ENCODE results near the gene LCP1.
"Not testable (repeated sequence)": the region's sequence is repeated elsewhere in the genome, so short reads cannot be mapped to it uniquely, and the experiment has no call there.

Gene LCP1, protein sequence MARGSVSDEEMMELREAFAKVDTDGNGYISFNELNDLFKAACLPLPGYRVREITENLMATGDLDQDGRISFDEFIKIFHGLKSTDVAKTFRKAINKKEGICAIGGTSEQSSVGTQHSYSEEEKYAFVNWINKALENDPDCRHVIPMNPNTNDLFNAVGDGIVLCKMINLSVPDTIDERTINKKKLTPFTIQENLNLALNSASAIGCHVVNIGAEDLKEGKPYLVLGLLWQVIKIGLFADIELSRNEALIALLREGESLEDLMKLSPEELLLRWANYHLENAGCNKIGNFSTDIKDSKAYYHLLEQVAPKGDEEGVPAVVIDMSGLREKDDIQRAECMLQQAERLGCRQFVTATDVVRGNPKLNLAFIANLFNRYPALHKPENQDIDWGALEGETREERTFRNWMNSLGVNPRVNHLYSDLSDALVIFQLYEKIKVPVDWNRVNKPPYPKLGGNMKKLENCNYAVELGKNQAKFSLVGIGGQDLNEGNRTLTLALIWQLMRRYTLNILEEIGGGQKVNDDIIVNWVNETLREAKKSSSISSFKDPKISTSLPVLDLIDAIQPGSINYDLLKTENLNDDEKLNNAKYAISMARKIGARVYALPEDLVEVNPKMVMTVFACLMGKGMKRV

DNA sequence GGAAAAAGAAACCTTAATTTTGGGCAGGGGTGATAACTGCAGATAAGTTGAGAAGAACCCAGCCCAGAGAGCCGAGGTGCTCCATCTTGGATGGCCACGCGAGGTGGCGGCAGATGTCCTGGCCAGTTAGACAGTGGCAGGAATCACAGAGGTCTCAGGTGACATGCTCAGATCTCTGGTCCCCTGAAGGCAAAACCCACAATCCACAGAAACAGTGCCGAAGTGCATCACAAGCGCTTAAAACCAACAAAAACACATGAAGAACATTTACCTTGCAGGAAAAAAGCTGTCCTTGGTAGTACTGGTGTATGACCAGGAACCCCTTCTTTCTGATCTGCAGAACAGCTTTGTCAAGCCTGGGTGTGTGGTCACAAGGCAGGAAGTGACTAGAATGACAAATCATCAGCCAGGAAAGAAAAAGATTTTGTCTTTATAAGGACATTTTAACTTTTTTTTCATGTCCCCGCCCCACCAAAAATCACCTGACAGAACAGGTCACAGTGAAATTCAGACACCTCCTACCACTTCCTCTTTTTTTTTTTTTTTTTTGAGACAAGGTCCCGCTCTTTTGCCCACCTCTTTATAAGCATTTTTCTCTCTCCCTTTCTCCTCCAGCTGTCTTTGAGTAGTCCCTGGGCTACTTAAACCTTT lies at the start of gene LCP1:
TSS of gene LCP1 (minus strand) at position 338 of the 651 bp plus-strand sequence. CDS start 22,515 bp downstream, outside the sequence.
- no peaks in the 10 kb centered on the region for H3K9me3 ChIP-seq (ENCODE audit: severe bottlenecking)
- H3K4me1 ChIP-seq (ENCODE audit: insufficient read depth, poor library complexity, severe bottlenecking) = peaks cover 3% of the 10 kb centered on the region
- TF ChIP-seq, protein P1, sequence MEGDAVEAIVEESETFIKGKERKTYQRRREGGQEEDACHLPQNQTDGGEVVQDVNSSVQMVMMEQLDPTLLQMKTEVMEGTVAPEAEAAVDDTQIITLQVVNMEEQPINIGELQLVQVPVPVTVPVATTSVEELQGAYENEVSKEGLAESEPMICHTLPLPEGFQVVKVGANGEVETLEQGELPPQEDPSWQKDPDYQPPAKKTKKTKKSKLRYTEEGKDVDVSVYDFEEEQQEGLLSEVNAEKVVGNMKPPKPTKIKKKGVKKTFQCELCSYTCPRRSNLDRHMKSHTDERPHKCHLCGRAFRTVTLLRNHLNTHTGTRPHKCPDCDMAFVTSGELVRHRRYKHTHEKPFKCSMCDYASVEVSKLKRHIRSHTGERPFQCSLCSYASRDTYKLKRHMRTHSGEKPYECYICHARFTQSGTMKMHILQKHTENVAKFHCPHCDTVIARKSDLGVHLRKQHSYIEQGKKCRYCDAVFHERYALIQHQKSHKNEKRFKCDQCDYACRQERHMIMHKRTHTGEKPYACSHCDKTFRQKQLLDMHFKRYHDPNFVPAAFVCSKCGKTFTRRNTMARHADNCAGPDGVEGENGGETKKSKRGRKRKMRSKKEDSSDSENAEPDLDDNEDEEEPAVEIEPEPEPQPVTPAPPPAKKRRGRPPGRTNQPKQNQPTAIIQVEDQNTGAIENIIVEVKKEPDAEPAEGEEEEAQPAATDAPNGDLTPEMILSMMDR (IDR thresholded peaks at IDR 0.05; ENCODE audit: poor library complexity, severe bottlenecking) = no peak
- H3K27ac ChIP-seq (ENCODE audit: poor library complexity, severe bottlenecking) = peak within 1 kb of the TSS; percentile 25
- no peaks in the 10 kb centered on the region for H3K36me3 ChIP-seq (ENCODE audit: low read depth)
- peak within 1 kb of the TSS; percentile 13 for H3K4me3 ChIP-seq (ENCODE audit: severe bottlenecking)
- ATAC-seq (ENCODE audit: low read depth) (peak; percentile 51; the same call in 2 of the 3 replicates), DNase-seq (ENCODE audit: low spot score) (no peak)
- no peaks in the 10 kb centered on the region for H3K27me3 ChIP-seq (ENCODE audit: insufficient read depth, poor library complexity, severe bottlenecking)

DNA sequence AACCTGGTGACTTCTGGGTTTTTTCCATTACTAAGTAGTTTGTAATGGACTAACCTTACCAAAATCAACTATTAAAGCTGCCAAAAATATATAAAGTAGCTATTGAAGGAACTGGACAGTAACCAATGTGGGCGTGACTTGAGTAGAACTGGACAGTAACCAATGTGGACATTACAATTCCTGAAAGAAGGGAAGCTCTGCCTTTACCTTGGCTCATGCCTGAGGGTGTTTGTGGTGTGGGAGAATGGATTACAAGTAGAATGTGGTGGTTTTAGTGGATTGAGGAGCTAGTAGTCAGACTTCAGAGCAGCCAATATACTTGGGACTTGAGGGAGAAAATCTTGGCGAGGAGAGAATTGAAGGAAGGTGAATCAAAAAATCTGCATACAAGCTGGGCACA lies 47.3 kb upstream of the LCP1 start:
- Histone ChIP-seq H3K36me3 (ENCODE audit: low read depth) (no peaks in the 10 kb centered on the region), H3K27ac (ENCODE audit: poor library complexity, severe bottlenecking) (no peak overlapping the region), H3K27me3 (ENCODE audit: insufficient read depth, poor library complexity, severe bottlenecking) (no peaks in the 10 kb centered on the region), H3K9me3 (ENCODE audit: severe bottlenecking) (no peaks in the 10 kb centered on the region), H3K4me3 (ENCODE audit: severe bottlenecking) (no peak overlapping the region), H3K4me1 (ENCODE audit: insufficient read depth, poor library complexity, severe bottlenecking) (no peaks in the 10 kb centered on the region)
- ATAC-seq (ENCODE audit: low read depth) (no peak), DNase-seq (ENCODE audit: low spot score) (no peak)
- TF ChIP-seq, protein P1 (IDR thresholded peaks at IDR 0.05; ENCODE audit: poor library complexity, severe bottlenecking) = no peak

DNA sequence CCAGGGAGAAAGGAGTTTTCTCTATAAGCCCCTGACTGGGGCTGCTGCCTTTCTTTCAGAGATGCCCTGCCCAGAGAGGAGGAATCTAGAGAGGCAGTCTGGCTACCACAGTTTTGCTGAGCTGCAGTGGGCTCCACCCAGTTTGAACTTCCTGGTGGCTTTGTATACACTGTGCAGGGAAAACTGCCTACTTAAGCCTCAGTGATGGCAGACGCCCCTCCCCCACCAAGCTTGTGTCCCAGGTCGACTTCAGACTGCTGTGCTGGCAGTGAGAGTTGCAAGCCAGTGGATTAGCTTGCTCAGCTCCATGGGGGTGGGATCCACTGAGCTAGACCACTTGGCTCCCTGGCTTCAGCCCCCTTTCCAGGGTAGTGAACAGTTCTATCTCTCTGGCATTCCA lies 38.3 kb upstream of the LCP1 start:
- H3K4me3 ChIP-seq (ENCODE audit: severe bottlenecking); ATAC-seq (ENCODE audit: low read depth); H3K9me3 ChIP-seq (ENCODE audit: severe bottlenecking); H3K4me1 ChIP-seq (ENCODE audit: insufficient read depth, poor library complexity, severe bottlenecking); H3K27ac ChIP-seq (ENCODE audit: poor library complexity, severe bottlenecking); H3K27me3 ChIP-seq (ENCODE audit: insufficient read depth, poor library complexity, severe bottlenecking); DNase-seq (ENCODE audit: low spot score); H3K36me3 ChIP-seq (ENCODE audit: low read depth): not testable (repeated sequence)

DNA sequence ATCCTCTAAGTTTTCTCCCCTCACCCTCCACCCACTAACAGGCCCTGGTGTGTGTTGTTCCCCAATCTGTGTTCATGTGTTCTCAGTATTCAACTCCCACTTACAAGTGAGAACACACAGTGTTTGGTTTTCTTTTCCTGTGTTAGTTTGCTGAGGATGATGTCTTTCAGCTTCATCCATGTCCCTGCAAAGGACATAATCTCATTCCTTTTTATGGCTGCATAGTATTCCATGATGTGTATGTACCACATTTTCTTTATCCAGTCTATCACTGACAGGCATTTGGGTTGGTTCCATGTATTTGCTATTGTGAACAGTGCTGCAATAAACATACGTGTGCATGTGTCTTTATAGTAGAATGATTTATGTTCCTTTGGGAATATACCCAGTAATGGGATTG lies 32.8 kb upstream of the LCP1 start:
- H3K27ac ChIP-seq (ENCODE audit: poor library complexity, severe bottlenecking); DNase-seq (ENCODE audit: low spot score); H3K9me3 ChIP-seq (ENCODE audit: severe bottlenecking); H3K4me3 ChIP-seq (ENCODE audit: severe bottlenecking); H3K4me1 ChIP-seq (ENCODE audit: insufficient read depth, poor library complexity, severe bottlenecking); H3K27me3 ChIP-seq (ENCODE audit: insufficient read depth, poor library complexity, severe bottlenecking); H3K36me3 ChIP-seq (ENCODE audit: low read depth); ATAC-seq (ENCODE audit: low read depth): not testable (repeated sequence)

- H3K27me3 ChIP-seq (ENCODE audit: insufficient read depth, poor library complexity, severe bottlenecking) = no peaks in the 10 kb centered on the region
- H3K27ac ChIP-seq (ENCODE audit: poor library complexity, severe bottlenecking) = no peak overlapping the region
- no peaks in the 10 kb centered on the region for H3K36me3 ChIP-seq (ENCODE audit: low read depth)
- H3K4me3 ChIP-seq (ENCODE audit: severe bottlenecking) = no peak overlapping the region
- DNase-seq (ENCODE audit: low spot score) (no peak), ATAC-seq (ENCODE audit: low read depth) (no peak)
- TF ChIP-seq, protein P1 (IDR thresholded peaks at IDR 0.05; ENCODE audit: poor library complexity, severe bottlenecking) = no peak
- H3K9me3 ChIP-seq (ENCODE audit: severe bottlenecking) = no peaks in the 10 kb centered on the region
- H3K4me1 ChIP-seq (ENCODE audit: insufficient read depth, poor library complexity, severe bottlenecking) = peaks cover 8% of the 10 kb centered on the region
Measured at GRCh38 chr13:46213242-46213641, 31.3 kb upstream of the LCP1 start.
